Right atrium auricular region (tissue), 2 donors: ENCODE measurements around the gene MGAT5. TPM values are rescaled to one million over a fixed set of nuclear protein-coding genes. Genes with fewer than 3 reads are reported as not detected.
A peak's percentile ranks its signal among the peaks of the same experiment; 100 is the strongest.

Experiments used
- DNase-seq: peaks from one replicate; pipeline ENCODE4 v3.0.0-alpha.2; 2019; ENCODE audit warnings: low spot score
- H3K27ac ChIP-seq, 2 donors: fragments of 200-600 bp; sonication (generic); 1 replicate in 1 of 2; 2 replicates in 1 of 2; pipeline ENCODE4 v1.5.1; 2016 to 2019
- H3K27me3 ChIP-seq, 2 donors: fragments of 200-600 bp; sonication (generic); one replicate each; pipeline versions ENCODE4 v1.5.1 to v1.6.0; 2017 to 2019
- H3K36me3 ChIP-seq: fragments of 200-600 bp; sonication (generic); one replicate; pipeline ENCODE4 v1.5.1; 2016
- H3K4me1 ChIP-seq, 2 donors: fragments of 200-600 bp; sonication (generic); one replicate each; pipeline versions ENCODE4 v1.5.1 to v1.6.0; 2017 to 2019
- H3K4me3 ChIP-seq, 2 donors: fragments of 200-600 bp; sonication (generic); 1 replicate in 1 of 2; 2 replicates in 1 of 2; pipeline ENCODE4 v1.5.1; 2017 to 2019; ENCODE audit warnings: mild to moderate bottlenecking in 1 of 2, moderate library complexity in 1 of 2
- H3K9me3 ChIP-seq, 2 donors: fragments of 200-600 bp; sonication (generic); one replicate each; pipeline ENCODE4 v1.5.1; 2019
- CTCF ChIP-seq, 2 donors: fragments of 200-600 bp; sonication (generic); IDR thresholded peaks; one replicate each; pipeline ENCODE4 v1.5.1; 2019; ENCODE audit warnings: antibody characterized with exemption in 2 of 2
- total RNA-seq, 2 donors: library from RNA; depleted of rRNA; stranded (reverse); fragments of >200 nt; gene quantifications; one replicate each; pipeline ENCODE4 v1.1.0, GENCODE V29; 2016

Gene MGAT5
- total RNA-seq, 2 donors from 2014 or later = 56.9 to 91.0 TPM

DNA sequence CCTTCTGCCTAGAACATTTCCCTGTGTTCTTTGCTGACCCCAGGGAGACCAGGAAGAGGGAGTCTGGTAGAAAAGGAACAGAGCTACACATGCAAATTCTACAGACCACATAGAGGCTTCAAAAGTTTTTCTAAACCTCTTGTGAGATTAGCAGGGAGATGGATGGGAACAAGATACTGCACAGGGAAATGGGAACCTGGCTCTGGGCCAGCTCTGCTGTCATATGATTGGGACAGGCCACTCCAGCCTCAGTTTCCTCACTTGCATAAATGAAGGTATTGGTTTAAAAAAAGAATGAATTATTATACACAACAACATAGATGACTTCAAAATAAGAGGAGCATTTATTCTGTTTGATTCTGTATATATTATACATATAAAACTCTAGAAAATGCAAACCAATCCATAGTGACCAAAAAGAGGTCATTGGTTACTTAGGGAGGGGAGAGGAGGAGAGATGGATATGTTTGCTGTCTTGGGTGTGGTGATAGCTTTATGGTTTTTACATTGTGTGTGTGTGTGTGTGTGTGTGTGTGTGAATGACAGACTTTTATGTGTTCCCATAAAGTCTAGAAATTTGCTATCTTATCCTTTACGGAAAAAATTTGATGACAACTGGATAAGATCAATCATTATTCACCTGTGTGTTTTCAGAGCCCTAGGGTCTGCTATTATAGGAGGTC, 115.5 kb downstream of the MGAT5 start:
- no peak for TF ChIP-seq CTCF (IDR thresholded peaks at IDR 0.05)
- peaks cover 3 to 70% of the 10 kb centered on the region in 2 donors for H3K4me1 ChIP-seq

DNA sequence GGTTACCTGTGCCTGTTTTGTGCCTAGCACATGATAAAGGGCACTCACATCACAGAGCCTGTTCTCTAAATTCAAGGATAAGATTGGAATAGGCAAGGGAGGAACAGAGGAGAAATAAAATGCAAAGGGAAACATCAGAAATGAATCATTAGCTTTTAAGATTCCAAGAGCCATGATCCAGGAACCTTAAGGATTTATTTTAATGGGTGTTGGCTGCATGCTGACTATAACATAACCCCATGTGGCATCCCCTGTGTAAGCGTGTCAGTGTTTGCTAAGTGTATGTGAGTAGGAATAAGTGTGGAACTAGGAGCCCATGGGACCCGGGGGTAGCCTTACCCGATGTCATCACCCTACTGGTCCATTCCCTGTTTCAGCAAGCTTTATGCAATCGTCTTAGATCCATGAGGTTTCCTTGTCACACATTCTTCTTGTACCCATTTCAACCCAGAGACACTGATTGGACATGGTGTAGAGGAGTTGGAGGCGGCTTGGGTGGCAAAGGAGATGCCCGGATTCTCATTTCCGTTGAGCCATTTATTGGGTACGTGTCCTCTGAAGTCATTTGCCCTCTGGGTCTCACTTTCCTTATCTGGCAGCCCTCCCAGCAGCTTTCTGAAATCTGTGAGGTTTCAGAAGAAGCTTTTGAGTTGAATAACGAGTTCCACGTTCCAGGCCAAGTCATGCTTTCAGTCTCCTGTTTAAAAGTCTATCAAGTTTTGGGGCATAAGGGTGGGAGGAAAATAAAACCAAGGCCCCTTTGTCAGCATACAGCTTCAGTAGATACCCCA, 117.0 kb downstream of the MGAT5 start:
- Histone ChIP-seq H3K4me1 (peaks cover 3 to 67% of the 10 kb centered on the region in 2 donors), H3K36me3 (no peaks in the 10 kb centered on the region), H3K27ac (peak overlapping the region in 1 of 2 donors; percentile 2), H3K27me3 (no peaks in the 10 kb centered on the region), H3K9me3 (no peaks in the 10 kb centered on the region), H3K4me3 (no peak overlapping the region)
- DNase-seq = no peak
- no peak for TF ChIP-seq CTCF (IDR thresholded peaks at IDR 0.05)

More for the DNA sequence above, 115.5 kb downstream of the MGAT5 start:
- H3K9me3 ChIP-seq = no peaks in the 10 kb centered on the region
- no peak for DNase-seq
- no peaks in the 10 kb centered on the region for H3K27me3 ChIP-seq
- no peak overlapping the region for H3K27ac ChIP-seq
- H3K36me3 ChIP-seq = no peaks in the 10 kb centered on the region
- no peak overlapping the region for H3K4me3 ChIP-seq

- Histone ChIP-seq H3K27ac (peak overlapping the region; percentile 31 to 48), H3K4me3 (no peak overlapping the region)
- no peak for TF ChIP-seq CTCF (IDR thresholded peaks at IDR 0.05)
Observed at GRCh38 chr2:134372141-134372540, 118.3 kb downstream of the MGAT5 start.

GRCh38 chr2:134372611-134373131, 118.8 kb downstream of the MGAT5 start:
- no peaks in the 10 kb centered on the region for H3K9me3 ChIP-seq
- H3K27ac ChIP-seq = peak overlapping the region; percentile 31 to 48
- DNase-seq = no peak
- H3K27me3 ChIP-seq = no peaks in the 10 kb centered on the region
- no peak for TF ChIP-seq CTCF (IDR thresholded peaks at IDR 0.05)
- peaks cover 3 to 60% of the 10 kb centered on the region in 2 donors for H3K4me1 ChIP-seq
- H3K4me3 ChIP-seq = no peak overlapping the region
- H3K36me3 ChIP-seq = no peaks in the 10 kb centered on the region

More at GRCh38 chr2:134372141-134372540, 118.3 kb downstream of the MGAT5 start:
- peaks cover 3 to 66% of the 10 kb centered on the region in 2 donors for H3K4me1 ChIP-seq
- DNase-seq = no peak
- H3K9me3 ChIP-seq = no peaks in the 10 kb centered on the region
- no peaks in the 10 kb centered on the region for H3K27me3 ChIP-seq
- no peaks in the 10 kb centered on the region for H3K36me3 ChIP-seq

DNA sequence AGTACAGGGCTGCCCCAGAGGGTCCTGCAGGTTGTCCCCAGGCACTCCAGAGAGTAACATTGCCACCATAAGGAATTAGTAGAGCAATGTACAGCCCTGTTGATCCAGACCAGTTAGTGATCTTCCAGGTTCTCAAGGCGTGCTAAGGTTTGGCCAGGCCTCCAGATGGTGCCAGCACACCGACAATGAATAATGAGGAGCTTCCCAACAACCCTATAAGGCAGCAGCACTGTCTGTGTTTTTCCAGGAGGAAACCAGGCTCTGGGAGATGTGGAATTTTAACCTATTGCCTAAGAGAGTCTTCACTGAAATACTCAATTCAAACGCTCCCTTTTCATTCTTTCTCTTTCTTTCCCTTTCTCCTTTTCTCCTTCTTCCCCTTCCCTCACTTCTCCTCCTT, 122.1 kb downstream of the MGAT5 start:
- Histone ChIP-seq H3K4me3 (no peak overlapping the region), H3K4me1 (peaks cover 0 to 50% of the 10 kb centered on the region in 2 donors), H3K27ac (peak overlapping the region; percentile 24 to 73), H3K36me3 (no peaks in the 10 kb centered on the region), H3K9me3 (no peaks in the 10 kb centered on the region), H3K27me3 (no peaks in the 10 kb centered on the region)
- TF ChIP-seq CTCF (IDR thresholded peaks at IDR 0.05) = peak in 1 of 2 donors; percentile 53
- no peak for DNase-seq
